AG04450 (cell line): Measurements from ENCODE around the gene GALNT7. TPM values are rescaled to one million over a fixed set of nuclear protein-coding genes. Genes with fewer than 3 reads are reported as not detected.

Experiments used
- CTCF ChIA-PET: fragments of 300-600, 350-600 bp; formaldehyde crosslinking; extraction: SDS; loops from one replicate; lab custom pipeline; 2022; ENCODE audit warnings: antibody characterized with exemption, inconsistent platforms; lab: Charles Lee
- POLR2A ChIA-PET: fragments of 350-600 bp; formaldehyde crosslinking; extraction: SDS; loops from one replicate; lab custom pipeline; 2021; ENCODE audit warnings: antibody characterized with exemption, inconsistent platforms; lab: Yijun Ruan, JAX
- DNase-seq: peaks from one replicate; pipeline ENCODE4 v3.0.0-alpha.2; 2011; ENCODE audit warnings: low read depth, low spot score
- H3K27ac ChIP-seq: one replicate; pipeline ENCODE4 v1.5.1; 2012; ENCODE audit warnings: low read depth, low read length, control low read depth
- H3K27me3 ChIP-seq: one replicate; pipeline ENCODE4 v1.6.0; 2012; ENCODE audit warnings: low read length; ENCODE audit not compliant: control insufficient read depth, insufficient read depth
- H3K4me3 ChIP-seq: 2 replicates; pipeline ENCODE4 v1.5.1; 2011; ENCODE audit warnings: mild to moderate bottlenecking, low read depth, low read length, control low read depth
- H3K9me3 ChIP-seq: 2 replicates; pipeline ENCODE4 v1.5.1; 2012; ENCODE audit warnings: low read length; ENCODE audit not compliant: control insufficient read depth, insufficient read depth
- polyA plus RNA-seq: library from polyadenylated mRNA; depleted of rRNA; stranded (reverse); fragments of >200 nt; gene quantifications from 2 replicates; pipeline ENCODE4 v1.2.3, GENCODE V29; 2011
- TF ChIP-seq, protein P1 (sequence below): IDR thresholded peaks from 2 replicates; pipeline ENCODE4 v1.5.1; 2011; ENCODE audit warnings: low read depth, low read length, control low read depth, inconsistent platforms

GALNT7 gene
- polyA plus RNA-seq, 1 experiment = 47.6 TPM

- DNase-seq = no peak
- Histone ChIP-seq H3K27ac (no peak overlapping the region), H3K27me3 (no peaks in the 10 kb centered on the region), H3K4me3 (no peak overlapping the region), H3K9me3 (peaks cover 6% of the 10 kb centered on the region; the same call in 1 of the 2 replicates)
- TF ChIP-seq, protein P1, sequence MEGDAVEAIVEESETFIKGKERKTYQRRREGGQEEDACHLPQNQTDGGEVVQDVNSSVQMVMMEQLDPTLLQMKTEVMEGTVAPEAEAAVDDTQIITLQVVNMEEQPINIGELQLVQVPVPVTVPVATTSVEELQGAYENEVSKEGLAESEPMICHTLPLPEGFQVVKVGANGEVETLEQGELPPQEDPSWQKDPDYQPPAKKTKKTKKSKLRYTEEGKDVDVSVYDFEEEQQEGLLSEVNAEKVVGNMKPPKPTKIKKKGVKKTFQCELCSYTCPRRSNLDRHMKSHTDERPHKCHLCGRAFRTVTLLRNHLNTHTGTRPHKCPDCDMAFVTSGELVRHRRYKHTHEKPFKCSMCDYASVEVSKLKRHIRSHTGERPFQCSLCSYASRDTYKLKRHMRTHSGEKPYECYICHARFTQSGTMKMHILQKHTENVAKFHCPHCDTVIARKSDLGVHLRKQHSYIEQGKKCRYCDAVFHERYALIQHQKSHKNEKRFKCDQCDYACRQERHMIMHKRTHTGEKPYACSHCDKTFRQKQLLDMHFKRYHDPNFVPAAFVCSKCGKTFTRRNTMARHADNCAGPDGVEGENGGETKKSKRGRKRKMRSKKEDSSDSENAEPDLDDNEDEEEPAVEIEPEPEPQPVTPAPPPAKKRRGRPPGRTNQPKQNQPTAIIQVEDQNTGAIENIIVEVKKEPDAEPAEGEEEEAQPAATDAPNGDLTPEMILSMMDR = no peak
- CTCF ChIA-PET = no interaction called here
- POLR2A ChIA-PET = no interaction called here
Measured at GRCh38 chr4:173188648-173189047, 20.0 kb downstream of the GALNT7 start.

DNA sequence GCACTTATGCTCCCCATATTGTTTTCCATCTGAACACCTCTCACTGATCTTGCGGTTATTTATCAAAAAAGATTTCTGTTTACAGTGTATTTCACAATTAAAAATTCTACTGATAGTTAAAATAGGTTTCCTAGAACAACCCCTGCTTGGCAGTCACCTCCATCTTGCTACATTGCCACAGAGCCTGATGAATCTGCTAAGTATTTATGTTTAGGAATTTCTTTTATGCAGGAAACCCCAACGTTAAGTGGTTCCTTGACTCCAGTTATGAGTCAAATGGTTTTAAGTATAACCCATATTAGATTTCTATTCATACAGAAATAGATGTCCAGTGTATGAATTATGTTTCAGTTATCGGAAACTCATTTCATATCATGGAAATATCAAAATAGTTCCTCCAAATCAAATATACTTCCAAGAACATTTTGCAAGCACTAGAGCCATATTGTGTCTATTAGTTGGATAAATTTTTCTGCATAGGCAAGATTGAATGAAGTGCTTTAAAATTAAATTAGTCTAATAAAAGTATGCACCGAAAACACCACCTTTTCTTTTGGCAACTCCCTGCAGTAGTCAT is 20.6 kb downstream of the GALNT7 start:
- TF ChIP-seq, protein P1 = no peak
- no peak for DNase-seq
- no peak overlapping the region for H3K27ac ChIP-seq
- ChIA-PET CTCF (no interaction called here), POLR2A (no interaction called here)
- H3K4me3 ChIP-seq = no peak overlapping the region
- H3K9me3 ChIP-seq = 0 out of 2 replicates have a peak, but pooled peaks cover under 1% of the 10 kb centered on the region
- H3K27me3 ChIP-seq = no peaks in the 10 kb centered on the region

DNA sequence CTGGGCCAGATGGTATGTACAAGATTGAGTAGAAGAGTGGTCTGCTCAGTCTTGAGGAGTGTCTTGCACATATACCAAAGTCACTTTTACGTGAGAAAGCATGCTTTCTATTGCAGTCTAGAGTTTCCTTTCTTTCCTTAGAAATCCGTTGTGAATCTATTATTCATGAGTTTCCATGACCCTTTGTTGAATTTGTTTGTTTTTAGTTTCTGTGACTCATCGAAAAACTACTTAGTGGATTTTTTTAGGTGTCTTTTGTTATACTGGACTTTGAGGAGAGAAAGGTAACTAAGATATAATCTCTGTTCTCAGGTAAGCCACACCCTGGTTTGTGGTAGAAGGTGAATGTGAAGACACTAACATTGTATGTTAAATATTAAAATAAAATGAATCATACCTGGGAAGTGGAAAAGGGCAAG is 23.0 kb downstream of the GALNT7 start:
- DNase-seq = no peak
- POLR2A ChIA-PET = no interaction called here

GRCh38 chr4:173192375-173193162 is 24.0 kb downstream of the GALNT7 start:
- Histone ChIP-seq H3K4me3 (no peak overlapping the region), H3K9me3 (no peaks in the 10 kb centered on the region), H3K27me3 (no peaks in the 10 kb centered on the region), H3K27ac (no peak overlapping the region)
- TF ChIP-seq, protein P1 = no peak
- POLR2A ChIA-PET = no interaction called here
- CTCF ChIA-PET = interaction anchor here (1.0 to 1.1 kb wide), 2 partner anchors 65 to 179 kb away, joined by 3 read pairs; no protein-coding TSS in a partner anchor
- DNase-seq = no peak

More for the DNA sequence above, 23.0 kb downstream of the GALNT7 start:
- TF ChIP-seq, protein P1 = no peak
- no peak overlapping the region for H3K27ac ChIP-seq
- no peak overlapping the region for H3K4me3 ChIP-seq
- CTCF ChIA-PET = interaction anchor here (1.0 to 1.1 kb wide), 2 partner anchors 21 to 167 kb away, joined by 3 read pairs; no protein-coding TSS in a partner anchor
- no peaks in the 10 kb centered on the region for H3K27me3 ChIP-seq
- H3K9me3 ChIP-seq = no peaks in the 10 kb centered on the region

GRCh38 chr4:173194157-173194556 is 25.5 kb downstream of the GALNT7 start:
- POLR2A ChIA-PET = no interaction called here
- Histone ChIP-seq H3K27ac (no peak overlapping the region), H3K4me3 (no peak overlapping the region), H3K9me3 (no peaks in the 10 kb centered on the region), H3K27me3 (no peaks in the 10 kb centered on the region)
- no peak for DNase-seq
- TF ChIP-seq, protein P1 = no peak
- CTCF ChIA-PET = no interaction called here
